Kidney tubule cell (primary cell): Measurements from ENCODE around the gene AZU1.
"Not testable (repeated sequence)": the region's sequence is repeated elsewhere in the genome, so short reads cannot be mapped to it uniquely, and the experiment has no call there.

Experiments used
- DNase-seq: peaks from one replicate; pipeline ENCODE4 v3.0.0-alpha.2; 2018; ENCODE audit warnings: low spot score

AZU1 gene

DNA sequence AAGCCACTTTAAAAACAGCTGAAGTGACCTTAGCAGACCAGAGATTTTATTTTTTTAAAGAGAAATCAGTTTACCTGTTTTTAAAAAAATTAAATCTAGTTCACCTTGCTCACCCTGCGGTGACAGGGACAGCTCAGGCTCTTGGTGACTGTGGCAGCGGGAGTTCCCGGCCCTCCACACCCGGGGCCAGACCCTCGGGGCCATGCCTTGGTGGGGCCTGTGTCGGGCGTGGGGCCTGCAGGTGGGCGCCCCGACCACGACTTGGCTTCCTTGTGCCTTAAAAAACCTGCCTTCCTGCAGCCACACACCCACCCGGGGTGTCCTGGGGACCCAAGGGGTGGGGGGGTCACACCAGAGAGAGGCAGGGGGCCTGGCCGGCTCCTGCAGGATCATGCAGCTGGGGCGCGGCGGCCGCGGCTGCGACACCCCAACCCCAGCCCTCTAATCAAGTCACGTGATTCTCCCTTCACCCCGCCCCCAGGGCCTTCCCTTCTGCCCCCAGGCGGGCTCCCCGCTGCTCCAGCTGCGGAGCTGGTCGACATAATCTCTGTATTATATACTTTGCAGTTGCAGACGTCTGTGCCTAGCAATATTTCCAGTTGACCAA is 16.7 kb upstream of the AZU1 start:
- DNase-seq, result no peak

DNA sequence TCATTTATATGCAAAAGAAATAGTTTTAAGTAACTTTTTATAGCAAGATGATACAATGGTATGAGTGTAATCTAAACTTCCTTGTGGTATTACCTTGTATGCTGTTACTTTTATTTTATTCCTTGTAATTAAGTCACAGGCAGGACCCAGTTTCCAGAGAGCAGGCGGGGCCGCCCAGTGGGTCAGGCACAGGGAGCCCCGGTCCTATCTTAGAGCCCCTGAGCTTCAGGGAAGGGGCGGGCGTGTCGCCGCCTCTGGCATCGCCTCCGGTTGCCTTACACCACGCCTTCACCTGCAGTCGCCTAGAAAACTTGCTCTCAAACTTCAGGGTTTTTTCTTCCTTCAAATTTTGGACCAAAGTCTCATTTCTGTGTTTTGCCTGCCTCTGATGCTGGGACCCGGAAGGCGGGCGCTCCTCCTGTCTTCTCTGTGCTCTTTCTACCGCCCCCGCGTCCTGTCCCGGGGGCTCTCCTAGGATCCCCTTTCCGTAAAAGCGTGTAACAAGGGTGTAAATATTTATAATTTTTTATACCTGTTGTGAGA is 16.1 kb upstream of the AZU1 start:
- no peak for DNase-seq

DNA sequence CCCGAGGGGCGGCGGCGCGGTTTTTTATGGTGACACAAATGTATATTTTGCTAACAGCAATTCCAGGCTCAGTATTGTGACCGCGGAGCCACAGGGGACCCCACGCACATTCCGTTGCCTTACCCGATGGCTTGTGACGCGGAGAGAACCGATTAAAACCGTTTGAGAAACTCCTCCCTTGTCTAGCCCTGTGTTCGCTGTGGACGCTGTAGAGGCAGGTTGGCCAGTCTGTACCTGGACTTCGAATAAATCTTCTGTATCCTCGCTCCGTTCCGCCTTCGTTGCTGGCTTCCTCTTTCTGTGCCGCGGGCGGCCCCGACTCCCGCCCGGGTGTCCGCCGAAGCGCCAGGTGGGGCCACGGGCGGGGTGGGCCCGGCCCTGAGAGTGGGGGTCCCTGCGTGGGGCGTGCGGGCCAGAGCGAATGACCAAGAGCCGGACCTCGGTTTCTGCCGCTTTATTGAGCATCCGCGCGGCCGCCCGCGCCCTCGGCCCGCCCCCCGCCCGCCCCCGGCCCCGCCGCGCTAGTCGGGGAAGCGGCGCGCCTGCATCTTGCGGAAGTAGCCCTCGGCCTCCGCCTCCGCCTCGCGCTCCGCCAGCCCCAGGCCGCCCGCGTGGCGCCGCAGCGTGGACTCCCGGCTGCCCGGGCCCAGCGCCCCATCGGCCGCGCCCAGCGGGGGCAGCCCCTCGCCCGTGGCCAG is 15.4 kb upstream of the AZU1 start:
- DNase-seq, result no peak

DNA sequence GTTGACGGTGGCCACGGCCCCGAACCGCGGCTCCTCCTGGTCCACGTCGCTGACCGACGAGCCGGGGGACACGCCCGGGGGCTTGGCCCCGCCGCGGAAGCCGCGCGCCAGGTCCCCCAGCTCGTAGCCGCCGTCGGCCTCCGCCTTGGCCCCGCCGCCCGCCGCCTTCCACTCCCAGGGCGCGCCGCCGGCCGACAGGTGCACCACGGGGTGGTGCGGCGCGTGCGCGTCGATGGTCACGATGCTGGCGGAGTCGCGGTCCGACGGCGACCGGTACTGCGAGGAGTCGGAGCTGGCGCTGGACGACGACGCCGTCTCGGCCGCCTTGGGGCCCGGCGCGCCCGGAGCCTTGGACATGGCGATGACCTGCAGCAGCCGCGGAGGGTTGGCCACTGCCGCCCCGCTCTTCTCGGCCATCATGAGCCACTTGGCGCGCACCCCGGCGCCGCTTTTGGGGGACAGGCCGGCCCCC is 14.9 kb upstream of the AZU1 start:
- no peak for DNase-seq

DNA sequence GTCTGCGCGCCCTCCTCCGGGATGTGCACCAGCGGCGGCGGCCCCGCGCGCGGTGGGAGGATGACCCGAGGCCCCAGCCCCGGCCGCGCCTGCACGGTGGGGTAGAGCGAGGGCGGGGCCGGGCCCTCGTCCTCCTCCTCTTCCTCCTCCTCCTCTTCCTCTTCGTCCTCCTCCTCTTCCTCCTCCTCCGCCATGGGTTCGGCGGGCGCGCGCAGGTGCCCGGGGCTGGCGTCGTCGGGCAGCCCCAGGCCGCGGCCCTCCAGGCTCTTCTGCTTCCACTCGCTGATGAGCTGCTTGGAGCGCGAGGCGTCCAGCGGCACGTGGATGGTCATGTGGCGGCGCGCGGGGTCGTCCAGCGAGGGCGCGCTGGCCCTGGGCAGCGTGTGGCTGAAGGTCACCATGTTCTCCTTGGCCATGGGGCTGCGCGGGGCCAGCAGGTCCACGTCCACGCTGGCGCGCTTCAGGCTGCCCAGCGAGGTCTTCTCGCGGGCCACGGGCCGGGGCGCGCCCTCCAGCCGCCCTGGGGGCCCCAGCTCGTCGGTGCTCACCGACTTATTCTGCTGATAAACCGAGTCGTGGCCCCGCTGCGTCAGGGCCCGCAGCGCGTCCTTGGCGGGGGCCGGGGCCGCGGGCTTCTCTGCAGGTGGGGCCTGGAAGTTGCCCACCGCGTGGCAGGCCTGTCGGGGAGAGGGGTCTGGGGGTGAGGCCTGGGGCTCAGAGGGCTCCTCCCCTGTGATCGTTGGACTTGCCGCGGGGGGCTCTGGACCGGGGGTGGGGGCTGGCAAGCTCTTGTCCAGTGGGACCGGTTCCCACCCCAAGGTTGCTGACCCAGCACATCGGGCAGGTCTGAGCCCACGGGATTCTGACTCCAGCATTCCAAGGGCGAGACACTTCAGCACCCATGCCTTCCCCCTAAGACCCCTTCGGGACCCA is 14.2 kb upstream of the AZU1 start:
- no peak for DNase-seq

DNA sequence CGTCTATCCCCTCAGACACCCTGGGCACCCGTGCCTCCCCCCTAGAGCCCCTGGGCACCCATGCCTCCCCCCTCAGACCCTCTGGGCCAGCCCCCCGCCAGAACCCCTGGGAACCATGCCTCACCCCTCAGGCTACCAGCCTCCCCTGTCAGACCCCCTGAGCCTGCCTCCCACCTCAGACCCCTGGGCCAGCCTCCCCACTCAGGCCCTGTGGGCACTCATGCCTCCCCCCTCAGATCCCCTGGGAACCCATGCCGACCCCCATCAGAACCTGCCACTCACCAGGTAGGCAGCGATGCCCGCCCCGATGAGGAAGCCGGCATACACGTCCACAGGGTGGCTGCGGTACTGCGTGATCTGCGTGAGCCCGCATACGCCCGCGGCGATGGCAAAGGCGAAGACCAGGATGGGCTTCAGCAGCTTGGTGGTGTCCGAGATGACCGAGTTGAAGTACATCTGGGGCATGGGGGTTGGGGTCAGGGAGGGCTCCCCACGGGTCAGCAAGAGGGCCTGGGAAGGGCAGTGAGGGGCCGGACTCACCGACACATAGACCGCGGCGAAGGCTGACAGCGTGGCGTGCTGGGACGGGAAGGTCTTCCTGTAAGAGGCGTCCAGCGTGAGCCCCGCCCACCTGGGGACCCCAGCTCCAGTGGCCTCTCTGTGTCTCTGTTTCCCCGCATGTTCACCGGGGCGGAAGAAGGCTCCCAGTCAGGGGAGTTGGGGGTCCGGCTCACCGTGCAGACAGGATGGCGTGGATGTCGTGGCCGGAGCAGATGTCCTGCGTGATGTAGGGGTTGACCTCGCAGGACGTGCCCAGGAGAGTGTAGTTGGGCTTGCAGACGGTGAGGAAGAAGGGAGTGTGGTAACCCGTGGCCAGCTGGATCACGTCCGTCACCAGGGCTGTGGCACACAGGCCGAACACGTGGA is 13.2 kb upstream of the AZU1 start:
- no peak for DNase-seq

DNA sequence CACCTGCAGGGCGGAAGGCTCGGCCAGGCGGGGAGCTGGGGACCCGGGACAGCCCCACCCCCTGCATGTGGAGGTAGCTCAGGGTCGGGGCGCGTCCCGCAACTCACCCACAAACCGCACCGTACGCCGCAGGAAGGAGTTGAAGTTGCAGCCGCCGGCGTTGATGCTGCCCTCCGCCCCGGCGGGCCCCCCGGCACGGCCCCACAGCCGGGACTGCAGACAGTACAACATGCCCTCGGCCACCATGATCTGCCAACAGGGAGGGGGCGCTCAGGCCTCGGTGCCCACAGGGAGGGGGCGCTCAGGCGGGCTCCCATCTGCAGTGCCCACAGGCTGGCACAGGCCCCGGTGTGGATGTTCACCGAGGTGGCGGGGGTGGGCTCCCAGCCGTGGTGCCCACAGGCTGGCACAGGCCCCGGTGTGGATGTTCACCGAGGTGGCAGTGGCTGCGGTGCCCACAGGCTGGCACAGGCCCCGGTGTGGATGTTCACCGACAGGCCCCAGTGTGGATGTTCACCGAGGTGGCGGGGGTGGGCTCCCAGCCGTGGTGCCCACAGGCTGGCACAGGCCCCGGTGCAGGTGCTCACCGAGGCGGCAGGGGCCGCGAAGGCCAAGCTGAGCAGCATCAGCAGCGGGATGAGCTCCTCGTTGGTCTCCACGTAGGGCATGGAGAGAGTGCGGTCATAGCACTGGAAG is 12.4 kb upstream of the AZU1 start:
- no peak for DNase-seq

DNA sequence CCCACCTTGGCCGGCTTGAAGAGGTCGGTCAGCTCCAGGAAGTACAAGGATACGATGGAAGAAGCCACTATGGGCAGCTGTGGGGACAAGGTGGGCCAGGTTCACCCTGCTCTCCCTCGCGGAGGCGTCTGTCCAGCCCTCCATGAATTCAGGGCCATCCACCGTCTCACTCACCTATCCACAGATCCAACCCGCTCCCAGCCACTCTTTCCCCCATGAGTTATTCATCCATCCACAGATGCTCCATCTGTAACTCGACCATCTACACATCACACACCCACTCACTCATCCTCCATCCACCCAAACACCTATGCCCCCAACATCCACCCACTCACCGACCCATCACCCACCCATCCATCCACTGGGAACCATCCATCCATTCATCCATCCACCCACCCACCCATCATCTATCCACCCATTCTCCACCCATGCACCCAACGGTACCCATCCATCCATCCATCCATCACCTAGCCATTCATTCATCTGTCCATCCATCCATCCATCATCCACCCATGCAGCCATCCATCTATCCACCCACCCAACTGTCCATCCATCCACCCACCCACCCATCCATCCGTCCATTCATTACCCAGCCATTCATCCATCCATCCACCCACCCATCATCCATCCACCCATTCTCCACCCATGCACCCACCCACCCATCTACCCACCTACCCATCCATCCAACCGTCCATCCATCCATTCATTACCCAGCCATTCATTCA is 11.7 kb upstream of the AZU1 start:
- no peak for DNase-seq

DNA sequence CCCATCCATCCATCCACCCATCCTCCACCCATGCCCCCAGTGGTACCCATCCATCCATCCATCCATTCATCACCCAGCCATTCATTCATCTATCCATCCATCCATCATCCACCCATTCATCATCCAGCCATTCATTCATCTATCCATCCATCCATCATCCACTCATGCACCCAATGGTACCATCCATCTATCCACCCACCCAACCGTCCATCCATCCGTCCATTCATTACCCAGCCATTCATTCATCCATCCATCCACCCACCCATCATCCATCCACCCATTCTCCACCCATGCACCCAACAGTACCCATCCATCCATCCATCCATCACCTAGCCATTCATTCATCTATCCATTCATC is 11.2 kb upstream of the AZU1 start:
- DNase-seq, result no peak

DNA sequence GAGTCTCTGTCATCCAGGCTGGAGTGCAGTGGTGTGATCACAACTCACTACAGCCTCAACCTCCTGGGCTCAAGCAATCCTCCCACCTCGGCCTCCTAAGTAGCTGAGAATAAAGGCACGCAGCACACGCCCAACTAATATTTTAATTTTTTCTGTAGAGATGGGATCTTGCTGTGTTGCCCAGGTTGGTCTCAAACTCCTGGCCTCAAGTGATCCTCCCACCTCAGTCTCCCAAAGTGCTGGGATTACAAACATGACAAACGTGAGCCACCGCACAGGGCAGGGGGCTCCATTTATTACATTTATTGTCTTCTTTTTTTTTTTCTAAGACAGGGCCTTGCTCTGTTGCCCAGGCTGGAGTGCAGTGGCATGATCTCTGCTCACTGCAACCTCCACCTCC is 7.4 kb upstream of the AZU1 start:
- not testable (repeated sequence) for DNase-seq

DNA sequence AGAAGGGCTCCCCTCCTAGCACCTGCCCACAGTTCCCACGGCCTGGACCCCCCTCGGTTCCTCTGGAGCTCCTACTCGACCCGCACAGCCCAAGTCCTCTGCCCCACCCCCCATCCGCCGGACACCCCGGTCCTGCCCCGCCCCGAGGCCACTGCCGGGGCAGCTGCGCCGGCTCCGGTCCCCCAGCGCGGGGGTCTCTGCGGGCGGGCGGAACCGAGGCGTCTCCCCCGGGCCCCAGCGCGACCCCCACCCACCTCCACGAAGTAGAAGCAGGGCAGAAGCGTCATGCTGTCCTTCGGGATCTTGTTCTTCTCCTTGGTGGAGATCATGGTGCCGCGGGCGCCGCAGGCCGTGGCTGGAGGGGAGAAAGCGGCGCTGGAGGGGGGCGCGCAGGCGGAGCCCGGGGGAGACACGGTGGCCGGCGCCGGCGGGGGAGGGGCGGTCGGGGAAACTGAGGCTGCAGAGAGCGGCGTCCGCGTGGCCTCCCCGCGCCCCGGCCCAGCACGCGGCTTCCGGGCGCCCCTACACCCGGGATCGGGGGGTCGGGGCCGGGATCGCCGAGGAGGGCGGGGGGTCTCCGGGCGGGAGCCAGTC is 6.3 kb upstream of the AZU1 start:
- DNase-seq, result no peak

DNA sequence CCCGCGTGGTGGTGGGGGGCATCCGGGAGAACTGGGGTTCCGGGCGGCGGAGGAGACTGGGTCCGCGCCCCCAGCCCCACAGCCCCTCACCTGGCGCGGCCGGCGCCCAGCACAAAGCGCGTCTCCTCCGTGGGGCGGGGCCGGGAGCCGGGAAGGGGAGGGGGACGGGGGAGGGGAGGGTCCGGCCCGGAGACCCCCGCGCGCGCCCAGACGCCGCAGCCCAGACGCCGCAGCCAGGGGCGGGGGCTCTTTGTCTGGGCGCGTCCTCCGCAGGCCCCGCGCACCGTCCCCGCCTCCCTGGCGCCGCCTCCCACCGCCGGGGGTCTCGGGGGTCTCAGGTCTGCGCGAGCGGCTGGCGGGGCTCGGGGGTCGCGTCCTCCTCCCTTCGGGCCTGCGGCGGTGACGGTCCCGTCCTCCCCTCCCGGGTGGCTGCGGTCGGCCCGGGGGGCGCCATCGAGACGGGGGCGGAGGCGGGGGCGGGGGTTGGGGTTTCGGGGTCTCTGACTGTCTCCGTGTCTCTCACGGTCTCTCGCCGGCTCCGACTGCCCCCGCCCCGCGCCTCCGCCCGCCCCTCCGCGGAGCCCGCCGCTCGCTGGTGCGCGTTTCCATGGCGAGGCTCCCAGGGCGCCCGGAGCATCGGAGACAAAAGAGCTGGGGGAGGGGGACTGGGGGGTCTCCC is 5.7 kb upstream of the AZU1 start, which contains the start of gene PLPPR3:
PLPPR3 (minus strand) TSS at position 131 of the 679 bp plus-strand sequence. CDS start 396 bp downstream, outside the sequence.
- DNase-seq, result no peak

DNA sequence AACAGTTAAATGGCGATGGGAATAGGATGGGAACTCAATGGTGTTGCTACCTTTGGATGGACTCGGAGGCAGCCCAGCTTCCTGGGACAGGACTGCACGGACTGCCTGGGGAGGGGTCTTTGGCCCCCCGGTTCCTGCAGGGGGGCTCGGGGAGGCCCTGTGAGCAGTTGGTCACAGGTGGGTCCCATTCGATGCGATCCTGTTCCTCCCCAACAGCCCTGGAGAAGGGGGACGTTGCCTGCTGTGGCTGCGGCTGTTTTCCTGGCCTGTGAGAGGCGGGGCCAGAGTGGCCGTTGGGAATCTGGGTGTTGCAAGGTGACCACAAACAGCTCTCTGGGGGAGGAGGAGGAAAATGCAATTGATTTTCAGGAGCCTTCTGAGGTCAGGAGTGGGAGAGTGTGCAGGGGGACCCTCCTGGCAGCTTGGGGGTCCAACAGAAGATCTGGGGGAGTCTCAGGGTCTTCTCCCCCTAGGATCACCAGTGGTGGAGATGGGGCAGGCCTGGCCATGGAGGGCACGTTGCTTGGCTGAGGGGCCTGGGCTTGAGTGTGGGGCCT is 4.0 kb upstream of the AZU1 start:
- DNase-seq, result no peak

DNA sequence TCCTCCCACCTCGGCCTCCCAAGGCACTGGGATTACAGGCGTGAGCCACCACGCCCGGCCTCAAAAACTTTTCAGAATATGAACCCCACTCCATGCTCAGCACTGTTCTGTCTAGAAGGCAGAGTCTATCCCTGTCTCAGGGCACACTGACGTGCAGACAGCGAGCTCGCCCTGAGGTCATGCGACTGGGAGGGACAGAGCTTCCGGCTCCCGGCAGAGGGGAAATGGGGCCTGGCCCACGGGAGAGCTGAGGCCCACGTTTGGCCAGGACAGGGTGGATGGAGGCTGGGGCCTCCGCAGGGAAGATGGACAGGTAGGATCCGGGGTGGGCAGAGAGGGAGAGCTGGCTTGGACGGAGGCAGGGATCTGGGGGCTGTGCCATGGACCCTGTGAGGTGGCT is 2.8 kb upstream of the AZU1 start:
- no peak for DNase-seq

DNA sequence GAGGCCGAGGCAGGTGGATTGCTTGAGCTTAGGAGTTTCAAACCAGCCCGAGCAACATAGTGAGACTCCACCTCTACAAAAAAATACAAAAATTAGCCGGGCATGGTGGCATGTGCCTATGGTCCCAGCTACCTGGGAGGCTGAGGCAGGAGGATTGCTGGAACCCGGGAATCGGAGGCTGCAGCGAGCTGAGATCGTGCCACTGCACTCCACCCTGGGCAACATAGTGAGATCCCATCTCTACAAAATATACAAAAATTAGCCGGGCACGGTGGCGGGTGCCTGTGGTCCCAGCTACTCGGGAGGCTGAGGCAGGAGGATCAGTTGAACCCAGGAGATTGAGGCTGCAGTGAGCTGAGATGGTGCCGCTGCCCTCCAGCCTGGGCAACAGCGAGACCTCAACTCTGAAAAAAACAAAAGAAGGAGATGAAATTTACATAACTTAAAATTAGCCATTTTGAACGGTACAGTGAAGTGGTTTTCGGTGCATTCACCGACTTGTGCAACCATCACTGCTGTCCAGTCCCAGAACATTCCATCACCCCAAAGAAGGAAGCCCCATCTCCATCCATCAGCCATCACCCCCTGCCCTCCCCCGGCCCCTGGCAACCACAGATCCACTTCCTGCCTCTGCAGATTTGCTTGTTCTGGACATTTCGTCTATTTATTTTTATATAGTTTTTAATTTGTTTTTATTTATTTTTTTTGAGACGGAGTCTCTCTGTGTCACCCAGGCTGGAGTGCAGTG is 1.6 kb upstream of the AZU1 start:
- DNase-seq, result no peak

DNA sequence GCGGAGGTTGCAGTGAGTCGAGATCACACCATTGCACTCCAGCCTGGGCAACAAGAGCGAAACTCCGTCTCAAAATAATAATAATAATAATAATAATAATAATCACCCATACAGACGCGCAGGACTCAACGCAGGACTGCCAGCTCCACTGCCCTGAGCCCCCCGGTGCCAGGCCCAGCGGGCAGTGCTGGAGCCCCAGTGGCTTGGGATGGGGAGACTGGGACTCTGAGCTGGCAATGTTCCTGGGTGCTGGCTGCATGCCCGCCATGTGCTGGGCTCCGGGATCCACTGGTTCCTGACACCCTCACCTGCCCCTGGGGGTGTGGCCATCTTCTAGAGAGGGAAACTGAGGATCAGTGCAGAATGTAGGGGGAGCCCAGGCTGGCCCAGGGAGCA is 325 bp upstream of the AZU1 start:
- DNase-seq, result no peak

DNA sequence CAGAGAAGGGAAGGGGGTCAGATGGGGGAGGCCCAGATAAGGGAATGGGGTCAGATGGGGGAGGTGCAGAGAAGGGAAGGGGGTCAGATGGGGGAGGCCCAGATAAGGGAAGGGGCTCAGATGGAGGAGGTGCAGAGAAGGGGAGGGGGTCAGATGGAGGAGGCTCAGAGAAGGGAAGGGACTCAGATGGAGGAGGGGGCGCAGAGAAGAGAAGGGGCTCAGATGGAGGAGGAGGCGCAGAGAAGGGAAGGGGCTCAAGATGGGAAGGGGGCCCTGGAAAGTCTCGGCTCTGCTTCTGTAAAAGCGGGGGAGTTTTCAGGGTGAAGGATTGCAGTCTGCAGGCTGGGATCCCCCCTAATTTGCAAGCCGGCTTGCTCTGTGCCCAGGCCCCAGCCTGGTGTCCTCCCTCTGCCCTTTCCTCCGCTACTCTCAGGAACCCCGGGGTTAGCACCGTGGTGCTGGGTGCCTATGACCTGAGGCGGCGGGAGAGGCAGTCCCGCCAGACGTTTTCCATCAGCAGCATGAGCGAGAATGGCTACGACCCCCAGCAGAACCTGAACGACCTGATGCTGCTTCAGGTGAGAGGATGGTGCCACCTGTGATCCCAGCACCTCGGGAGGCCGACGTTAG is 1.6 kb downstream of the AZU1 start:
- DNase-seq, result no peak
